Body of pancreas (tissue), 4 donors: ENCODE measurements around the gene KLHDC8B.

ENCODE experiments used
- CTCF ChIP-seq, 7 experiments: fragments of 450-650 bp in 4 of 7; fragments of 200-600 bp in 3 of 7; sonication (generic) in 3 of 7; IDR thresholded peaks; one replicate each; pipeline ENCODE4 v1.5.1; 2016 to 2019; ENCODE audit warnings: antibody characterized with exemption in 7 of 7
- POLR2A ChIP-seq, 3 donors: fragments of 450-650 bp; IDR thresholded peaks; one replicate each; pipeline ENCODE4 v1.6.1; 2016; ENCODE audit warnings: antibody characterized with exemption in 3 of 3, mild to moderate bottlenecking in 2 of 3

GRCh38 chr3:49151610-49152009 is 19.8 kb upstream of the KLHDC8B start:
- TF ChIP-seq CTCF (IDR thresholded peaks at IDR 0.05) = no peak
- TF ChIP-seq POLR2A (IDR thresholded peaks at IDR 0.05) = no peak
